ENCODE measurements around the gene NCKIPSD.

The NCKIPSD gene

DNA sequence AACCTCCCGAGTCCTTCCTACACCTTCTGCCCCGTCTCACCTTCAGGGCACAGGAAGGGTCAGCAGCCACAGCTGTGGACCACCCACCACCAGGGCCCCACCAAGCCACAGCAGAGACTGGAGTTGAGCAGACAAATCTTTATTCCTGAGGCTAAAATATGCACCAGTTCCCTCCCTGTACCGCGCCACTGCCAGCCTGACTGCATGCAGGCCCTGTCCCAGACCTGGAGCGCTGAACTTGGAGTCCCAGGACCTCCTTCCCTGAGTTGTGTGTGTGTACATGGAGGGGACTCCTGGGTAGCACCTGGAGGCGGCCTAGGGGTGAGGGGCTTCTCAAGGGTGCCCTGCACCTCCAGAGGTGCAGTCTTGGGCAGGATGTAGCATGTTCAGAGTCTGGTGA, 60.1 kb downstream of the NCKIPSD start:
- in situ Hi-C loops (cut with HindIII; ENCODE audit: low sequenced_read_pairs), result no loop called here

DNA sequence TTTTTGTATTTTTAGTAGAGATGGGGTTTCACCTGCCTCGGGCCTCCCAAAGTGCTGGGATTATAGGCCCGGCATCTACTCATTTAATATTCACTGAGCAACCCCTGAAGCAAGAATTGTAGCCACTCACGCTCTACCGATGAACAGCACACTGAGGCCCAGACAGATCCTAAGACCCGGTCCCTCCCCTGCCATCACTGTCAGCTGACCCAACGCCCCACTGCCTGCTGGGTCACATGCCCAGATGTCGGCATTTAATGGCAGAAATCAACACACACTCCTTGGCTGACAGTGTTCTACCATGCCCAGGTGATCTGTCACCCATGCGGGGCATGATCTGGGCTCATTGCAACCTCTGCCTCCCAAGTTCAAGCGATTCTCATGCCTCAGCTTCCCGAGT, 60.9 kb downstream of the NCKIPSD start:
- in situ Hi-C loops (cut with HindIII; ENCODE audit: low sequenced_read_pairs), result no loop called here

DNA sequence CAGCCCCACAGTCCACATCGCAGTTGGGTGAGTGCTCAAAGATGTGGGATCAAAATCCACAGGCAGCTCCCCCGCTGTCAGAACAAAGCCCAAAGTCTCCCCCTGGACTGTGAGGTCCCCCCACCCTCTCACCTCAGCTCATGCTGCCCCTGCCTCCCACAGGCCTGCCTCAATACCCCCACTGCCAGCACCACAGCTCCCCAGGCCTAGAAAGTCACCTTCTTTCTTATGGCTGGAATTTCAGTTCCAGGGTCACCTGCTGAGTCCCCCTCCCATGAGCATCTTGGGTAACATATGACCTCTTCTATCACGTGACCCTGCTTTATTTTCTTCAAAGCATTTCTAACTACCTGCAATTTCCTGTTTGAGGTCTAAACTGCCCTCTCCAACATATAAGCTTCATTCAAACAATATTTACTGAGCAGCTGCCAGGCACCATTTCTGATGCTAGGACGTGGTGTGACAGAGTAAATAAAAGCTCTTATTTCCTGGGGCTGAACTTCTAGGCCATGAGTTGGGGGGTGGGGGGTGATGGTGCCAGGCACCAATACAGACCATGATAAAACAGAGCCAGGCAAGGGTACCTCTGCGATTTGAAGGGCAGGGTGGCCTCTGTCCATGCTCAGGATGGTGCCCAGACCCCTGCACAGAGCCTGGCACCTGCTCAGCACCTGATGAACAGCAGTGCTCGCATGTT, 61.7 kb downstream of the NCKIPSD start:
- in situ Hi-C loops (cut with HindIII; ENCODE audit: low sequenced_read_pairs), result no loop called here
